GM21737 (cell line): Measurements from ENCODE around the gene RCBTB2.

Experiments used
- ATAC-seq: cut with Tn5 transposase; IDR thresholded peaks from one replicate; pipeline ENCODE4 v1.9.1; 2021; ENCODE audit warnings: mild to moderate bottlenecking, moderate library complexity; ENCODE audit not compliant: unreplicated experiment

Gene RCBTB2

DNA sequence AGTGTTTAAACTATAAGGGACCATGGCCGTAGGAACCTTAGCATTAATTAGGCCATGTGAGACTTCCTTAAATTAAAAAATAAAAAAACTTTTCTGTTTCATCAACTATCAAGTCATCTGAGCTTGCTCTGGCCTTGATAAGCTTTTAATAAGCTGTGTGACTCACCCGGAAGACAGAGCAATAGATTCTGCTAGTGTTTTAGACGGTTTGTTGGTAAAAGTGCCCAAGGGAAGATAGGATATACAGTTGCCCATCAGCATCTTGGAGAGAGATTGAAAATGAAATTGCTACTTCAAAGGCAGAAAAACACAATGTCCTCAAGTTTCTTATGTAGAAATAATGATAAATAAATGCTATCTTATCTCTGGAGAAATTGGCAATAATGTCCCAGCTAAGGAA, 31.2 kb upstream of the RCBTB2 start:
- no peak for ATAC-seq

DNA sequence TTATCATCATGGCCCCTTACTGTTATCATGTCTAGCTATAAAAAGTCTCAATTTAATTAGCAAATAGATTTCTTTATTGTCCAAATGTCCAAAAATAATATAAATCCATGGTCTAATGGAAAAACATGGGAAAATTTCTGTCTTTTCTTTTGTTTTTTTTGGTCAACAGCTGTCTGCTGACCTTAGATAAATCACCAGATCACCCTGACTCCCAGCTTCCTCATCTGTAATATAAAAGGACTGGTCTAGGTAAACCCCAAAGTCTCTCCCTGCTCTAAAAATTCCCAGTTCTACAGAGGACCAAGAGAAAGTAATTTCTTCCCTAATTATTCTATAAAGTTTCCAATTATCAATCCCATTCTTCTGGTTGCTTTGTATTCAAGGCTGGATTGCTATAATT, 30.7 kb upstream of the RCBTB2 start:
- no peak for ATAC-seq

- peak; percentile 97 for ATAC-seq
These were observed 29.6 kb upstream of the RCBTB2 start for GRCh38 chr13:48562296-48563066.

GRCh38 chr13:48561466-48562235, 28.8 kb upstream of the RCBTB2 start:
- ATAC-seq, result peak; percentile 23

- no peak for ATAC-seq
These were observed 27.9 kb upstream of the RCBTB2 start for GRCh38 chr13:48560657-48561337.

DNA sequence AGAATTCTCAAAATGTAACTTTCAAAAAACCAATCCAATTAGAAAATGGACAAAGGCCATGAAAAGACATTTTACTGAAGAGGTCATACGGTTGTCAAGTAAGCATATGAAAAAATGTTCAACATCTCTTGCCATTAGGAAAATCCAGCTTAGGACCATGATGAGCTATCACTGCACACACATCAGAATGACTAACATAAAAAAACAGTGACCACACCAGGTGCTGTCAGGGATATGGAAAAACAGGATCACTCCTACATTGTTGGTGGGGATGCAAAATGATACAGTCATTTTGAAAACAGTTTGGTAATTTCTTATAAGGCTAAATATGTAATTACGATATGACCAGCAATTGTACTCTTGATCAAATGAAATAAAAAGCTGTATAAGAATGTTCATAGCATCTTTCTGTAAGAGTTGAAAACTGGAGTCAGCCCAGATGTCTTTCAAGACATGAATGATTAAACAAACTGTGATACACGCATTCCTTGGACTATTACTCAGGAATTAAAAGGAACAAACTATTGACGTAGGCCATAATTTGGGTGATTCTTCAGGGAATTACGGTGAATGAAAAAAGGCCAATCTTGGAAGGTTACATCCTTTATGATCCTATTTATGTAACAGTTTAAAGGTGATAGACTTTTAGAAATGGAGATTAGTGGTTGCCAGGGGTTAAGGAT, 26.9 kb upstream of the RCBTB2 start:
- ATAC-seq, result no peak

GRCh38 chr13:48556817-48557216, 23.9 kb upstream of the RCBTB2 start:
- ATAC-seq, result no peak

DNA sequence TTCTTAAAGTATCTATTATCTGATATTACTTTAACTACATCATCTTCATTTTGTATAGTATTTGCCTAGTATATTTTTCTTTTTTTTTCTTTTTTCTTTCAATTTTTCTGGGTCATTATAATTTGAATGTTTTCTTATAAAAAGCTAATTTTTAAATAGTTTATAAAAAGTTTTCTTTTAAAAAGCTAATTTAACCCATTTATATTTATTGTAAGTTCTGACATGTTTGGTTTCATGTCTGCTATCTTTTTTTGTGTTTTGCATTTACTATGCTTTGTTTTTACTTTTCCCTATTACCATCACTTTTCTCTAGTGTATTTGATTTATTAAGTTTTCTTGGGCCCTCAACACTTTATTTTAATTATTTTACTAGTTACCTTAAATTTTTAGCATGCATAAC, 22.6 kb upstream of the RCBTB2 start:
- no peak for ATAC-seq

DNA sequence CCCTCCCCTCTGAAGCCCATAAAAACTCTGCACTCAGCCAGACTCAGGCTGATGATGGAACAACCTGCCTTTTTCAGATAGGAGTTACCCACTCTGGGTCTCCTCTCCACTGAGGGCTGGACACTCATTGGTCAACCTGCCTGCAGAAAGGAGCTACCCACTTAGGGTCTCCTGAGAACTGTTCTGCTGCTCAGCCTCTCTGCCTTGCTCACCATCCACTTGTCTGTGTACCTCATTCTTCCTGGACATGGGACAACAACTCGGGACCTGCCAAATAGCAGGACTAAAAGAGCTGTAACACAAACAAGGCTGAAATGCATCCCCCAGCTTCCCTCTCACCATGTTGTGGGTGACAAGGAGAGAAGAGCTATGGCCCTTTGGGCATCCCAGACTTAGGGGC, 18.4 kb upstream of the RCBTB2 start:
- no peak for ATAC-seq

DNA sequence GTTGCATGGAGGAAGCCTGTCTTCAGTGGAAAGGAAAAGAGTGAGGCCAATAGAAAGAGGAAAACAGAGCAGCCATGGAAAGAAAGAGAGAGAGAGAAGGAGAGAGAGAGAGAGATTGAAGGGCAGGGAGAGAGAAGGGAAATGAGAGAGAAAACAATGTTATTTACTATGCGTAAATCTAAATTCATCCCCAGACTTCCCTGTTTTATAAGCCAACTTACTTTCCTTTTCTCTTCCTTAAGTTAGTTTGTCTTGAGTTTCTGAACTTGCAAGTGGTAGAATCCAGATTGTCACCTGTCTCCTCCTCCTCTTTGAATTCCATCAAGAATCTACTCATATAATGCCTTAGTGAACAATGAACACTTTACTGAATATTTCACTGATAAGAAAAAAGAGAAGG, 16.8 kb upstream of the RCBTB2 start:
- no peak for ATAC-seq

- no peak for ATAC-seq
These were observed 14.8 kb upstream of the RCBTB2 start for GRCh38 chr13:48547663-48548092.

GRCh38 chr13:48545608-48546007, 12.7 kb upstream of the RCBTB2 start:
- no peak for ATAC-seq

- ATAC-seq, result no peak
These were observed 9.9 kb upstream of the RCBTB2 start for GRCh38 chr13:48542581-48543341.

GRCh38 chr13:48542138-48542537, 9.3 kb upstream of the RCBTB2 start:
- no peak for ATAC-seq

GRCh38 chr13:48539550-48539949, 6.7 kb upstream of the RCBTB2 start:
- ATAC-seq, result no peak

GRCh38 chr13:48536621-48537250, 3.9 kb upstream of the RCBTB2 start:
- ATAC-seq, result no peak

GRCh38 chr13:48535766-48536165, 2.9 kb upstream of the RCBTB2 start:
- ATAC-seq, result no peak

GRCh38 chr13:48534911-48535501, 2.1 kb upstream of the RCBTB2 start:
- no peak for ATAC-seq

GRCh38 chr13:48533961-48534600, 1.2 kb upstream of the RCBTB2 start:
- ATAC-seq, result no peak
